Measurements from ENCODE around the gene C1orf122.

DNA sequence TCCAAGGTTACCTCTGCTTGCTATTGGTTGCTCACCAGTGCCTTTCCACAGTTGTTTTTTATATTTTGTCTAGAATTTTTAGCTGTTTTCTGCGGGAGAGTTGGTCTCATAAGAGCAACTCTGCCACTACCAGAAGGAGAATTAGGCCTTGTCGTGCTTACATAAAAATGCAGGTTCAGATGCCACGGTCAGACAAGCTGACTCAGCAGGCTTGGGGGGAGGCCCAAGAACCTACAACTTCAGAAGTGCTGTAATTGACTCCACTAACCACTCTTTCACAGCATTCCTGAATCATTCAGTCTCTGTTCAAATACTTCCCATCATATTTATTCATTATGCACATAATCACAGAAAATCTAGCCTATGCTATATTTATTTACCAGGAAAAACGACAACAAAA lies 23.5 kb downstream of the C1orf122 start:
- TF ChIP-seq, protein P1, sequence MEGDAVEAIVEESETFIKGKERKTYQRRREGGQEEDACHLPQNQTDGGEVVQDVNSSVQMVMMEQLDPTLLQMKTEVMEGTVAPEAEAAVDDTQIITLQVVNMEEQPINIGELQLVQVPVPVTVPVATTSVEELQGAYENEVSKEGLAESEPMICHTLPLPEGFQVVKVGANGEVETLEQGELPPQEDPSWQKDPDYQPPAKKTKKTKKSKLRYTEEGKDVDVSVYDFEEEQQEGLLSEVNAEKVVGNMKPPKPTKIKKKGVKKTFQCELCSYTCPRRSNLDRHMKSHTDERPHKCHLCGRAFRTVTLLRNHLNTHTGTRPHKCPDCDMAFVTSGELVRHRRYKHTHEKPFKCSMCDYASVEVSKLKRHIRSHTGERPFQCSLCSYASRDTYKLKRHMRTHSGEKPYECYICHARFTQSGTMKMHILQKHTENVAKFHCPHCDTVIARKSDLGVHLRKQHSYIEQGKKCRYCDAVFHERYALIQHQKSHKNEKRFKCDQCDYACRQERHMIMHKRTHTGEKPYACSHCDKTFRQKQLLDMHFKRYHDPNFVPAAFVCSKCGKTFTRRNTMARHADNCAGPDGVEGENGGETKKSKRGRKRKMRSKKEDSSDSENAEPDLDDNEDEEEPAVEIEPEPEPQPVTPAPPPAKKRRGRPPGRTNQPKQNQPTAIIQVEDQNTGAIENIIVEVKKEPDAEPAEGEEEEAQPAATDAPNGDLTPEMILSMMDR (IDR thresholded peaks at IDR 0.05; ENCODE audit: insufficient read depth, low read length), result no peak
- TF ChIP-seq POLR2AphosphoS5 (IDR thresholded peaks at IDR 0.05; ENCODE audit: low read depth), result no peak
